ENCODE results near the gene ATP7A. TPM values are rescaled to one million over a fixed set of nuclear protein-coding genes. Genes with fewer than 3 reads are reported as not detected.

ATP7A gene
- polyA plus RNA-seq, 1 of the 3 experiments (the other 2 are of a cell fraction) = 1.7 TPM

DNA sequence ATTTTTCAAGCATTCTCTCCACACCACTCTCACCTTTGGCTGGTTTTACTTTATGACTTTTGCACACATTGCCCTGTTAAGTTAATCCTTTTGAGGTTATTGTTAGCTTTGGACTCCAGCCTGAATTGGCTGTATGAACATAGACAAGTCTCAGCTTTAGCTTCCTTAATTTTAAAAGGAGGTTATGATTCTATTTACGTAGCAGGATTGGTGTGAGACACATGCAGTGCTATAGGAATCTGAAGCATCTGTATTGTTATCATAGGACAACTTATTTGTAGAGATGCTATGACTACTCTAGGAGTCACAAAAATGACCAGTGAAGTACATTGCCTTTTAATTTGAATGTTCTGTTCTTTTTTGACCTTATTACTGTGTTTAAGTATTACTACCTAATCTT is 43.2 kb downstream of the ATP7A start (continued):
- TF ChIP-seq, protein P1, sequence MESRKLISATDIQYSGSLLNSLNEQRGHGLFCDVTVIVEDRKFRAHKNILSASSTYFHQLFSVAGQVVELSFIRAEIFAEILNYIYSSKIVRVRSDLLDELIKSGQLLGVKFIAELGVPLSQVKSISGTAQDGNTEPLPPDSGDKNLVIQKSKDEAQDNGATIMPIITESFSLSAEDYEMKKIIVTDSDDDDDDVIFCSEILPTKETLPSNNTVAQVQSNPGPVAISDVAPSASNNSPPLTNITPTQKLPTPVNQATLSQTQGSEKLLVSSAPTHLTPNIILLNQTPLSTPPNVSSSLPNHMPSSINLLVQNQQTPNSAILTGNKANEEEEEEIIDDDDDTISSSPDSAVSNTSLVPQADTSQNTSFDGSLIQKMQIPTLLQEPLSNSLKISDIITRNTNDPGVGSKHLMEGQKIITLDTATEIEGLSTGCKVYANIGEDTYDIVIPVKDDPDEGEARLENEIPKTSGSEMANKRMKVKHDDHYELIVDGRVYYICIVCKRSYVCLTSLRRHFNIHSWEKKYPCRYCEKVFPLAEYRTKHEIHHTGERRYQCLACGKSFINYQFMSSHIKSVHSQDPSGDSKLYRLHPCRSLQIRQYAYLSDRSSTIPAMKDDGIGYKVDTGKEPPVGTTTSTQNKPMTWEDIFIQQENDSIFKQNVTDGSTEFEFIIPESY (IDR thresholded peaks at IDR 0.05; ENCODE audit: borderline replicate concordance, low read depth) = no peak
- TF ChIP-seq SMC3 (IDR thresholded peaks at IDR 0.05; ENCODE audit: low read depth, low read length) (no peak), EZH2phosphoT487 (IDR thresholded peaks at IDR 0.05; ENCODE audit: borderline replicate concordance, low read depth) (no peak), CHD2 (IDR thresholded peaks at IDR 0.05; ENCODE audit: low read length, partially characterized antibody) (no peak)
- TF ChIP-seq, protein P2, sequence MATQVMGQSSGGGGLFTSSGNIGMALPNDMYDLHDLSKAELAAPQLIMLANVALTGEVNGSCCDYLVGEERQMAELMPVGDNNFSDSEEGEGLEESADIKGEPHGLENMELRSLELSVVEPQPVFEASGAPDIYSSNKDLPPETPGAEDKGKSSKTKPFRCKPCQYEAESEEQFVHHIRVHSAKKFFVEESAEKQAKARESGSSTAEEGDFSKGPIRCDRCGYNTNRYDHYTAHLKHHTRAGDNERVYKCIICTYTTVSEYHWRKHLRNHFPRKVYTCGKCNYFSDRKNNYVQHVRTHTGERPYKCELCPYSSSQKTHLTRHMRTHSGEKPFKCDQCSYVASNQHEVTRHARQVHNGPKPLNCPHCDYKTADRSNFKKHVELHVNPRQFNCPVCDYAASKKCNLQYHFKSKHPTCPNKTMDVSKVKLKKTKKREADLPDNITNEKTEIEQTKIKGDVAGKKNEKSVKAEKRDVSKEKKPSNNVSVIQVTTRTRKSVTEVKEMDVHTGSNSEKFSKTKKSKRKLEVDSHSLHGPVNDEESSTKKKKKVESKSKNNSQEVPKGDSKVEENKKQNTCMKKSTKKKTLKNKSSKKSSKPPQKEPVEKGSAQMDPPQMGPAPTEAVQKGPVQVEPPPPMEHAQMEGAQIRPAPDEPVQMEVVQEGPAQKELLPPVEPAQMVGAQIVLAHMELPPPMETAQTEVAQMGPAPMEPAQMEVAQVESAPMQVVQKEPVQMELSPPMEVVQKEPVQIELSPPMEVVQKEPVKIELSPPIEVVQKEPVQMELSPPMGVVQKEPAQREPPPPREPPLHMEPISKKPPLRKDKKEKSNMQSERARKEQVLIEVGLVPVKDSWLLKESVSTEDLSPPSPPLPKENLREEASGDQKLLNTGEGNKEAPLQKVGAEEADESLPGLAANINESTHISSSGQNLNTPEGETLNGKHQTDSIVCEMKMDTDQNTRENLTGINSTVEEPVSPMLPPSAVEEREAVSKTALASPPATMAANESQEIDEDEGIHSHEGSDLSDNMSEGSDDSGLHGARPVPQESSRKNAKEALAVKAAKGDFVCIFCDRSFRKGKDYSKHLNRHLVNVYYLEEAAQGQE (IDR thresholded peaks at IDR 0.05; ENCODE audit: low read depth, low read length) = no peak

DNA sequence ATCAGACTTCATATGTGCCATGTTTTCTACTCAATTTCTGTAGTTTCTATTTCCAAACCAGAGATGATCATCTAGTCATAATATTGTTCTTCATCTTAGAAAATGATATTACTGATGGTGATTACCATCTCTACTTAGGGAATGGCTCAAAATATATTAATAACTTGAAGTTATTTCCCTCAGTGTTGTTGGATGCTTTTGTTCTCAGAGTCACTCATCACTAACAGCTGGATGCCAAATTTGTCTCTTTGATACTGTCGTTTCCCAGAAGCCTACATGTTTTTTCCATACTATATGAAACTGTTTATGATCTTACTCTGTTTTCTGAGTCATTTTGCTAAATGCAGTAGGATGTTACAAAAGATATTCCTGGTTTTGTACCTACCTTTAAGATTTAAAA is 50.1 kb downstream of the ATP7A start:
- Histone ChIP-seq H4K20me1 (ENCODE audit: insufficient read depth) (no peaks in the 10 kb centered on the region), H3K27me3 (ENCODE audit: insufficient read depth) (no peaks in the 10 kb centered on the region), H3K4me1 (ENCODE audit: control insufficient read depth in 1 of 2, insufficient read depth in 2 of 2, low read depth in 1 of 2, low read length in 1 of 2) (no peaks in the 10 kb centered on the region; a peak in 1 of 4 replicates), H2AFZ (ENCODE audit: low read depth) (no peak overlapping the region), H3K9ac (no peak overlapping the region), H3F3A (replicated peaks; ENCODE audit: insufficient read depth) (no peaks in the 10 kb centered on the region), H3K4me3 (ENCODE audit: low read depth in 2 of 2, low read length in 1 of 2) (no peak overlapping the region), H3K79me2 (ENCODE audit: insufficient read depth) (no peaks in the 10 kb centered on the region), H3K4me2 (no peak overlapping the region), H3K27ac (ENCODE audit: low read depth in 2 of 2, low read length in 1 of 2) (no peak overlapping the region), H3K9me3 (no peaks in the 10 kb centered on the region), H3K9me2 (no peaks in the 10 kb centered on the region), H3K36me3 (replicated peaks in 1 of 2; ENCODE audit: control insufficient read depth in 1 of 2, insufficient read depth in 2 of 2, low read length in 1 of 2) (no peaks in the 10 kb centered on the region)
- TF ChIP-seq, protein P3, sequence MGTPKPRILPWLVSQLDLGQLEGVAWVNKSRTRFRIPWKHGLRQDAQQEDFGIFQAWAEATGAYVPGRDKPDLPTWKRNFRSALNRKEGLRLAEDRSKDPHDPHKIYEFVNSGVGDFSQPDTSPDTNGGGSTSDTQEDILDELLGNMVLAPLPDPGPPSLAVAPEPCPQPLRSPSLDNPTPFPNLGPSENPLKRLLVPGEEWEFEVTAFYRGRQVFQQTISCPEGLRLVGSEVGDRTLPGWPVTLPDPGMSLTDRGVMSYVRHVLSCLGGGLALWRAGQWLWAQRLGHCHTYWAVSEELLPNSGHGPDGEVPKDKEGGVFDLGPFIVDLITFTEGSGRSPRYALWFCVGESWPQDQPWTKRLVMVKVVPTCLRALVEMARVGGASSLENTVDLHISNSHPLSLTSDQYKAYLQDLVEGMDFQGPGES (IDR thresholded peaks at IDR 0.05; ENCODE audit: low read depth, low read length) = no peak
- TF ChIP-seq NFIC (IDR thresholded peaks at IDR 0.05; ENCODE audit: borderline replicate concordance) = no peak
- TF ChIP-seq, protein P1 (IDR thresholded peaks at IDR 0.05; ENCODE audit: borderline replicate concordance, low read depth) = no peak
- TF ChIP-seq, protein P4, sequence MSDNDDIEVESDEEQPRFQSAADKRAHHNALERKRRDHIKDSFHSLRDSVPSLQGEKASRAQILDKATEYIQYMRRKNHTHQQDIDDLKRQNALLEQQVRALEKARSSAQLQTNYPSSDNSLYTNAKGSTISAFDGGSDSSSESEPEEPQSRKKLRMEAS (IDR thresholded peaks at IDR 0.05; ENCODE audit: low read depth) = no peak
- TF ChIP-seq RXRA (IDR thresholded peaks at IDR 0.05; ENCODE audit: borderline replicate concordance, low read depth) = no peak
- no peak for TF ChIP-seq TAF1 (IDR thresholded peaks at IDR 0.05; ENCODE audit: borderline replicate concordance, low read depth, low read length)
- TF ChIP-seq, protein P2 (IDR thresholded peaks at IDR 0.05; ENCODE audit: low read depth, low read length) = no peak
- TF ChIP-seq RFX5 (IDR thresholded peaks at IDR 0.05; ENCODE audit: low read length) = no peak
- TF ChIP-seq POLR2AphosphoS5 (IDR thresholded peaks at IDR 0.05; ENCODE audit: low read depth, low read length) = no peak
- no peak for TF ChIP-seq YY1 (IDR thresholded peaks at IDR 0.05; ENCODE audit: low read depth)
- CTCF ChIA-PET = no interaction called here
- no peak for DNase-seq
- WGBS (ENCODE audit: low lambda C conversion rate) = 6% methylated on average over 1 of the region's 1 CpG
- POLR2A ChIA-PET = no interaction called here
